Measurements from ENCODE around the gene B4GALNT4.
"Not testable (repeated sequence)": the region's sequence is repeated elsewhere in the genome, so short reads cannot be mapped to it uniquely, and the experiment has no call there.

The B4GALNT4 gene

DNA sequence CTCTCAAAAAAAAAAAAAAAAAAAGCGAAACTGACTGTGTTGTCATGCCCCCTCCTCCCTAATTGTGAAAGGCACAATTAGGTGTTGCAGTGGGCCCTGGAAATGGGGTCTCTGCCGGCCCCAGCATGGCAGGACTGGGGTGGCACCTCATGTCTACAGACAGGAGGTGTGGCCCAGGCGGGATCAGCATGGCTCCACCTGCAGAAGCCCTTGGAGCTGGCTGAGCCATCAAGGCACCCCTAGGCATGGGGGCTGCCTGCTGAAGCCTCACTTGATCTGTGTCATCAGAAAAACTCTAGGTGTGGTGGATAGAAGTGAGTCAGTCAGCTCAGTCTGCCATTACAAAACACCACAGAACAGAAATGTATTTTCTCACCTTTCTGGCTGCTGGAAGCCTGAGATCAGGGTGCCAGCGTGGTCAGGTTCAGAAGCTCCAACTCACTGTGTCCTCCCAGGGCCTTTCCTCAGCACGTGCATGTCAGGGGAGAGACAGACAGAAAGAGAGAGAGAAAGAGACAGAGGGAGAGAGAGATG is 10.1 kb upstream of the B4GALNT4 start:
- no peak overlapping the region for H3K27ac ChIP-seq
- TF ChIP-seq ZFX (IDR thresholded peaks at IDR 0.05; ENCODE audit: borderline replicate concordance): no peak
- TF ChIP-seq, protein P1, sequence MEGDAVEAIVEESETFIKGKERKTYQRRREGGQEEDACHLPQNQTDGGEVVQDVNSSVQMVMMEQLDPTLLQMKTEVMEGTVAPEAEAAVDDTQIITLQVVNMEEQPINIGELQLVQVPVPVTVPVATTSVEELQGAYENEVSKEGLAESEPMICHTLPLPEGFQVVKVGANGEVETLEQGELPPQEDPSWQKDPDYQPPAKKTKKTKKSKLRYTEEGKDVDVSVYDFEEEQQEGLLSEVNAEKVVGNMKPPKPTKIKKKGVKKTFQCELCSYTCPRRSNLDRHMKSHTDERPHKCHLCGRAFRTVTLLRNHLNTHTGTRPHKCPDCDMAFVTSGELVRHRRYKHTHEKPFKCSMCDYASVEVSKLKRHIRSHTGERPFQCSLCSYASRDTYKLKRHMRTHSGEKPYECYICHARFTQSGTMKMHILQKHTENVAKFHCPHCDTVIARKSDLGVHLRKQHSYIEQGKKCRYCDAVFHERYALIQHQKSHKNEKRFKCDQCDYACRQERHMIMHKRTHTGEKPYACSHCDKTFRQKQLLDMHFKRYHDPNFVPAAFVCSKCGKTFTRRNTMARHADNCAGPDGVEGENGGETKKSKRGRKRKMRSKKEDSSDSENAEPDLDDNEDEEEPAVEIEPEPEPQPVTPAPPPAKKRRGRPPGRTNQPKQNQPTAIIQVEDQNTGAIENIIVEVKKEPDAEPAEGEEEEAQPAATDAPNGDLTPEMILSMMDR (IDR thresholded peaks at IDR 0.05): no peak

DNA sequence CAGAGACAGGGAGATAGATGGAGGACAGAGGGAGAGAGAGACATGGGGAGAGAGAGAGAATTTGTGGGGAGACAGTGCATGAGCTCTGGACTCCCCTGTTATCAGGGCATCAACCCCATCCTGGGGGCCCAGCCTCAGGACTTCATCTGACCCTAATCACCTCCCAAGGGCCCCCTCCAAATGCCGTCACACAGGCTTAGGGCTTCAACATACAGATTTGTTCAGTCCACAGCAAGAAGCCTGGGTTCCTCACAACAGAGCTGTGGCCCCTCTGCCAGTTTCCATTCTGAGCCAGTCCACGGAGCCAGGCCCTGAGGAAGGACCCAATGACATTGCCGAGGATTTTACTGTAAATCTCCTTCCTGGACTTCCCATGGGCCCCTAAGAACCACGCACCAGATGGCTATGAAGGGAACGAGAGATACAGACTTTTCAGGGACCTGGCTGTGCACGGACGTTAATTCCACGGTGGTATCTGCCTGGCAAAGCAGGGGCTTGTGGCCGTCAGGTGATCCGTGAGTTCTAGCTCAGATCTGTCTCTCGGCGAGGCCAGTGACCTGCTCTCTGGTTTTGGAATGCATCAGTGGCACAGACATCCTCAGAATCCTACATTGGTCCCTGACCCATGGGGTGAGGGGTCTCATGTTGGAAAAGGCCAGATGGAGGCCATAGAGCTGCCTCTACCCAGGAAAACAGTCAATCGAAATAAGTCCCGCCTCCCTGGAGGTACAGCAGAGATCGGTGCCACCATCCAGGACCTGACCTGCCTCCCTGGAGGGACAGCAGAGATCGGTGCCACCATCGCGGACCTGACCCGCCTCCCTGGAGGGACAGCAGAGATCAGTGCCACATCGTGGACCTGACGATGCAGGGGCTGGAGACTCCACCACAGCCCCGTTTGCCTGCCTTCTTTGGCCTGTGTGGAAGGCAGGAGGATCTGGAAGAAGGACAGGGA is 8.7 kb upstream of the B4GALNT4 start:
- TF ChIP-seq, protein P1 (IDR thresholded peaks at IDR 0.05): no peak
- no peak for TF ChIP-seq ZFX (IDR thresholded peaks at IDR 0.05; ENCODE audit: borderline replicate concordance)

DNA sequence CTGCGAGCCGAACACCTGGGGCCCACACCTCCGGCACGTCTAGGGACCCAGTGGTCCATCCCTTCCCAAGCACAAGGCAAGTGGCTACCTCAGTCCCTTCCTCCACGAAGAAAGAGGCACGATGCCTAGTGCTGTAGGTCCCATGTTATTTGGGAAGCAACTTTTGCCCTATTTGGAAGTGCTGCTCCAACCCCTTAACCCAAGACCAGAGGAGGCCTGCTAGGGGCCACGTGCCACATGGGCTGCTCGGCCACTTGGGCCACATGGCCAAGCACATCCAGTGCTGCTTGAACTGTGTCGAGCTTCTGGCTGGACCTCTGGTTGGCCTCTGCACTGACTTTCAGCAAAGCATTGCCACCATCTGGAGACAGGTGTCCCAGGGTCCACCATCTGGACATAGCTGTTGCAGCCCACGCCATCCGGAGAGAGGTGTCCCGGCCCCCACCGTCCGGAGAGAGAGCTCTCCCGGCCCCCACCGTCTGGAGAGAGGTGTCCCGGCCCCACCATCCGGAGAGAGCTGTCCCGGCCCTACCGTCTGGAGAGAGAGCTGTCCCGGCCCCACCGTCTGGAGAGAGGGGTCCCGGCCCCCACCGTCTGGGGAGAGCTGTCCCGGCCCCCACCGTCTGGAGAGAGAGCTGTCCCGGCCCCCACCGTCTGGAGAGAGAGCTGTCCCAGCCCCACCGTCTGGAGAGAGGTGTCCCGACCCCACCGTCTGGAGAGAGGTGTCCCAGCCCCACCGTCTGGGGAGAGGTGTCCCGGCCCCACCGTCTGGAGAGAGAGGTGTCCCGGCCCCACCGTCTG is 6.5 kb upstream of the B4GALNT4 start:
- no peak overlapping the region for H3K27ac ChIP-seq
- no peak for TF ChIP-seq ZFX (IDR thresholded peaks at IDR 0.05; ENCODE audit: borderline replicate concordance)
- TF ChIP-seq, protein P1 (IDR thresholded peaks at IDR 0.05): no peak

More for the DNA sequence above, 8.7 kb upstream of the B4GALNT4 start:
- H3K27ac ChIP-seq: no peak overlapping the region

DNA sequence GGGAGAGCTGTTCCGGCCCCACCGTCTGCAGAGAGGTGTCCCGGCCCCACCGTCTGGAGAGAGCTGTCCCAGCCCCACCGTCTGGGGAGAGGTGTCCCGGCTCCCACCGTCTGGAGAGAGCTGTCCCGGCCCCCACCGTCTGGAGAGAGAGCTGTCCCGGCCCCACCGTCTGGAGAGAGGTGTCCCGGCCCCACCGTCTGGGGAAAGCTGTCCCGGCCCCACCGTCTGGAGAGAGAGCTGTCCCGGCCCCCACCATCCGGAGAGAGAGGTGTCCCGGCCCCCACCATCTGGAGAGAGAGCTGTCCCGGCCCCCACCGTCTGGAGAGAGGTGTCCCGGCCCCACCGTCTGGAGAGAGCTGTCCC is 5.9 kb upstream of the B4GALNT4 start:
- H3K27ac ChIP-seq: not testable (repeated sequence)

DNA sequence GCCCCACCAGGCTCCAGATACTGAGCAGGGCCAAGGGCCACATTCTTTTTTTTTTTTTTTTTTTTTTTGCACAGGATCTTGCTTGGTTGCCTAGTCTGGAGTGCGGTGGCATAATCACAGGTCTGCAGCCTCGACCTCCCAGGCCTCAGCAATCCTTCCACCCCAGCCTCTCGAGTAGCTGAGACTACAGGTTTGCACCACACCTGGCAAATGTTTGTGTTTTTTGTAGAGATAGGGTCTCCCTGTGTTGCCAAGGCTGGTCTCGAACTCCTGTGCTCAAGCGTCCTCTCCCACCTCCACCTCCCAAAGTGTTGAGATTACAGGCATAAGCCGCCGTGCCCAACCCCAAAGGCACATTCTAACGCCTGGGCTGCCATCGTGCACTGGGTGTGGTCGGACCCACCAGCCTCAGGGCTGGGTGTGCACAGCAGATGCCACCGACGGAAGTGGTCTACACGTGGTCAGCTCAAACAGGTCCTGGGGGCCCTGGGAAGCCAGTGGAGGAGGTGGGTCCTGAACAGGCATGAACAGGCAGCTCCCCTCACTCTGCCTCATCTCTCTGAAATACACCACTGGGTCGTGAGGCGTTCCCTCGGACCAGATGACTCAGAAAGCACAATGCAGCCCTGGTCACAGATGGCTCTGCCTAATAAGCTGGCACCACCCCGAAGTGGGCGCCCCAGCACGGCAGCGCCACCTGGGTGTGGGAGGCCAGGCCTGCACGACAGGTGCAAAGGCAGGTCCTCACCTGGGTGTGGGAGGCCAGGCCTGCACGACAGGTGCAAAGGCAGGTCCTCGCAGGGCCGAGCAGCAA is 5.1 kb upstream of the B4GALNT4 start:
- H3K27ac ChIP-seq: no peak overlapping the region
- TF ChIP-seq, protein P1 (IDR thresholded peaks at IDR 0.05): peak; percentile 85
- no peak for TF ChIP-seq ZFX (IDR thresholded peaks at IDR 0.05; ENCODE audit: borderline replicate concordance)

DNA sequence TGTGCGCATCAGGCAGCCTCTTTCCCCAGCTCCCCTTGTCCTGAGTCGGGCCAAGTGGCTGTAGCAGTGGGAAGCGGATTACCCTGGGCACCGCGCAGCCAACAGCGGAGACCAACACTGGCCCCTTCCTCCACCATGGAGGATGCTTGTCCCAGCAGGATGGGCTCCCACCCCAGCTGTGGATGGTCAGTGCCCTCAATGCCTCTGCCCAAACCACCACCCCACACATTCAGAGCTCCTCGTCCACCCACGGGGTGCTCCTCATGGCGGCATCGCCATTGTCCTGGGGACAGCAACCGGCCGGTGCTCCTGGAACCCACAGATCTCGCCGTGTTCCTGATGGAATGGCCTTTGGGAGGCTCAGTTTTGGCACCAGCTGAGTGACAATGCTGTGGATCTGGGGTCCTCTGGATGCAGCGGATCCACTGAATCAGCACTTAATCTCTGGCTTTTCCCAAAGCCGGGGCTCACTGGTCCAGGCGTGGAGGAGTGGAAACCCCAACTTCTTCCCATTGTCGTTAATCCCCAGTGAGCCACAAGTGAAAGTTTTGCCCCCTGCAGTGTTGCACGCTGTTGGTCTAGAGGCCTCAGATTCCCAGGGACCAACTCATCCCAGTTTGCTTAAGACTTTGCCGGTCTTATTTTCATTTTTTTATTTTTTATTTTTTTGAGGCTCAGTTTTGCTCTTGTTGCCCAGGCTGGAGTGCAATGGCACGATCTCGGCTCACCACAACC is 4.1 kb upstream of the B4GALNT4 start:
- no peak overlapping the region for H3K27ac ChIP-seq
- TF ChIP-seq, protein P1 (IDR thresholded peaks at IDR 0.05): no peak
- TF ChIP-seq ZFX (IDR thresholded peaks at IDR 0.05; ENCODE audit: borderline replicate concordance): no peak
